ENCODE data around the gene LGR6.

DNA sequence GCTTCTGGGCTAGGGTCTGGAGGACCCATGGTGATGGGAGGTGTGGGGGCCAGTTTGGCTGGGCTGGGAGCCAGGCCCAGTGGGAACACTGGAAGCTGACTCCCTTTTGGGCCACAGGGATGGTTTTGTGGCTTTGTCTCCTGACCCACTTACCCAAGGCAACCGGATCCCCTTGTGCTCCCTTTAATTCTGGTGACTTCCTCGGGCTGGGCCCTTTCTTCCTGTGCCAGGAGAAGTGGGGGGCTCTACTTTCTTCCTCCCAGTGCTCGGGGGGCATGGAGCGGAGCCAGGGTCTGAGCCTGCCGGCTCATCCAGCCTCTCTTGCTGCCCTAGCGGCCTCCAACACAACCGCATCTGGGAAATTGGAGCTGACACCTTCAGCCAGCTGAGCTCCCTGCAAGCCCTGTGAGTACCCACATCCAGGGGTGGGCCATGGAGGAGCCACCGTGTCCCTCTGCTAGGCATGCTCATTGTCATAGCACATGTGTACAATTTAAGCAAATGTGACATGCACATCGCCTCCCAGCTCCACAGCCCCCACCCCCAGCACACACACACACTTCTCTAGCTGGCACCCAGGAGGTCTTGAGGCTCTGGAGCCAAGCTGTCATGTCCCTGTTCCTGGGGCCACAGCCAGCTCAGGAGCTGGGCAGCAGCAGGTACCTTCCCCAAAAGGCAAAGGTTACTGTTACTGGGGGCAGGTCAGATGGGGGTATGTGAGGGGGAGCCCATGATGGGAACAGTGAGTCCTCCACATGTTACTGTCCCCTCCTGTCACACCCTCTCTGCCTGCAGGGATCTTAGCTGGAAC, 113.1 kb downstream of the LGR6 start:
- TF ChIP-seq, protein P1, sequence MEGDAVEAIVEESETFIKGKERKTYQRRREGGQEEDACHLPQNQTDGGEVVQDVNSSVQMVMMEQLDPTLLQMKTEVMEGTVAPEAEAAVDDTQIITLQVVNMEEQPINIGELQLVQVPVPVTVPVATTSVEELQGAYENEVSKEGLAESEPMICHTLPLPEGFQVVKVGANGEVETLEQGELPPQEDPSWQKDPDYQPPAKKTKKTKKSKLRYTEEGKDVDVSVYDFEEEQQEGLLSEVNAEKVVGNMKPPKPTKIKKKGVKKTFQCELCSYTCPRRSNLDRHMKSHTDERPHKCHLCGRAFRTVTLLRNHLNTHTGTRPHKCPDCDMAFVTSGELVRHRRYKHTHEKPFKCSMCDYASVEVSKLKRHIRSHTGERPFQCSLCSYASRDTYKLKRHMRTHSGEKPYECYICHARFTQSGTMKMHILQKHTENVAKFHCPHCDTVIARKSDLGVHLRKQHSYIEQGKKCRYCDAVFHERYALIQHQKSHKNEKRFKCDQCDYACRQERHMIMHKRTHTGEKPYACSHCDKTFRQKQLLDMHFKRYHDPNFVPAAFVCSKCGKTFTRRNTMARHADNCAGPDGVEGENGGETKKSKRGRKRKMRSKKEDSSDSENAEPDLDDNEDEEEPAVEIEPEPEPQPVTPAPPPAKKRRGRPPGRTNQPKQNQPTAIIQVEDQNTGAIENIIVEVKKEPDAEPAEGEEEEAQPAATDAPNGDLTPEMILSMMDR (IDR thresholded peaks at IDR 0.05; ENCODE audit: poor library complexity): no peak
- TF ChIP-seq EZH2phosphoT487 (IDR thresholded peaks at IDR 0.05; ENCODE audit: low read depth, severe bottlenecking, unreplicated experiment) (no peak), EZH2 (IDR thresholded peaks at IDR 0.05; ENCODE audit: borderline replicate concordance) (no peak)

Measured in hepatocyte (in vitro differentiated cells).